IPS-18c (cell line): ENCODE results near the gene DAAM1.

Experiments used
- H3K4me3 ChIP-seq: 2 replicates; pipeline ENCODE4 v1.7.0; 2013; ENCODE audit warnings: low read depth, mild to moderate bottlenecking, low read length, moderate library complexity; ENCODE audit not compliant: insufficient read depth
- H3K9me3 ChIP-seq: one replicate; pipeline ENCODE4 v1.6.1; 2013; ENCODE audit warnings: mild to moderate bottlenecking, low read length, moderate library complexity; ENCODE audit not compliant: control insufficient read depth, insufficient read depth

Gene DAAM1

GRCh38 chr14:59208224-59208814, 19.9 kb downstream of the DAAM1 start:
- Histone ChIP-seq H3K9me3 (no peaks in the 10 kb centered on the region), H3K4me3 (no peak overlapping the region)

GRCh38 chr14:59208954-59209353, 20.5 kb downstream of the DAAM1 start:
- Histone ChIP-seq H3K4me3 (no peak overlapping the region), H3K9me3 (no peaks in the 10 kb centered on the region)

GRCh38 chr14:59210621-59211020, 22.2 kb downstream of the DAAM1 start:
- no peak overlapping the region for H3K4me3 ChIP-seq
- no peaks in the 10 kb centered on the region for H3K9me3 ChIP-seq

GRCh38 chr14:59213368-59214315, 25.2 kb downstream of the DAAM1 start:
- Histone ChIP-seq H3K9me3 (no peaks in the 10 kb centered on the region), H3K4me3 (no peak overlapping the region)

- no peaks in the 10 kb centered on the region for H3K9me3 ChIP-seq
- no peak overlapping the region for H3K4me3 ChIP-seq
These were observed 26.3 kb downstream of the DAAM1 start for GRCh38 chr14:59214702-59215302.

- Histone ChIP-seq H3K4me3 (no peak overlapping the region), H3K9me3 (no peaks in the 10 kb centered on the region)
These were observed 26.9 kb downstream of the DAAM1 start for GRCh38 chr14:59215322-59215721.

- Histone ChIP-seq H3K4me3 (no peak overlapping the region), H3K9me3 (no peaks in the 10 kb centered on the region)
These were observed 27.3 kb downstream of the DAAM1 start for GRCh38 chr14:59215757-59216156.

- no peaks in the 10 kb centered on the region for H3K9me3 ChIP-seq
- H3K4me3 ChIP-seq, result no peak overlapping the region
These were observed 28.5 kb downstream of the DAAM1 start for GRCh38 chr14:59217011-59217410.

- Histone ChIP-seq H3K4me3 (no peak overlapping the region), H3K9me3 (no peaks in the 10 kb centered on the region)
These were observed 33.1 kb downstream of the DAAM1 start for GRCh38 chr14:59221568-59221967.

- H3K9me3 ChIP-seq, result no peaks in the 10 kb centered on the region
These were observed 35.9 kb downstream of the DAAM1 start for GRCh38 chr14:59224341-59224740.

GRCh38 chr14:59225281-59225680, 36.8 kb downstream of the DAAM1 start:
- Histone ChIP-seq H3K9me3 (no peaks in the 10 kb centered on the region), H3K4me3 (no peak overlapping the region)

More at GRCh38 chr14:59224341-59224740, 35.9 kb downstream of the DAAM1 start:
- no peak overlapping the region for H3K4me3 ChIP-seq

- no peaks in the 10 kb centered on the region for H3K9me3 ChIP-seq
These were observed 40.0 kb downstream of the DAAM1 start for GRCh38 chr14:59228421-59228820.

GRCh38 chr14:59229653-59230406, 41.4 kb downstream of the DAAM1 start:
- Histone ChIP-seq H3K4me3 (no peak overlapping the region), H3K9me3 (no peaks in the 10 kb centered on the region)

More at GRCh38 chr14:59228421-59228820, 40.0 kb downstream of the DAAM1 start:
- H3K4me3 ChIP-seq, result no peak overlapping the region

- H3K9me3 ChIP-seq, result no peaks in the 10 kb centered on the region
- no peak overlapping the region for H3K4me3 ChIP-seq
These were observed 47.7 kb downstream of the DAAM1 start for GRCh38 chr14:59236195-59236594.

- no peak overlapping the region for H3K4me3 ChIP-seq
- H3K9me3 ChIP-seq, result no peaks in the 10 kb centered on the region
These were observed 49.7 kb downstream of the DAAM1 start for GRCh38 chr14:59238216-59238615.

GRCh38 chr14:59239022-59239421, 50.6 kb downstream of the DAAM1 start:
- H3K9me3 ChIP-seq, result no peaks in the 10 kb centered on the region
- H3K4me3 ChIP-seq, result no peak overlapping the region

- H3K4me3 ChIP-seq, result no peak overlapping the region
These were observed 51.9 kb downstream of the DAAM1 start for GRCh38 chr14:59240356-59240755.

More at GRCh38 chr14:59240356-59240755, 51.9 kb downstream of the DAAM1 start:
- no peaks in the 10 kb centered on the region for H3K9me3 ChIP-seq
